SK-MEL-5 (cell line): ENCODE data around the gene SLC10A7. TPM values are rescaled to one million over a fixed set of nuclear protein-coding genes. Genes with fewer than 3 reads are reported as not detected.

Experiments
- DNase-seq: peaks from one replicate; pipeline ENCODE4 v3.0.0-alpha.2; 2016; ENCODE audit warnings: low read depth, low spot score
- in situ Hi-C: cut with HindIII; loops from 2 replicates; pipeline ENCODE4 v1.10.0; 2016; ENCODE audit warnings: low sequenced_read_pairs, high pct_unique_total_duplicates, low pct_unique_long_range_greater_than_20kb
- total RNA-seq: library from RNA; depleted of rRNA; stranded (reverse); fragments of >200 nt; shearing (Covaris generic); gene quantifications from 2 replicates; pipeline ENCODE4 v1.2.3, GENCODE V29; 2014

SLC10A7 gene
- total RNA-seq, 1 experiment from 2014 or later, result 5.4 TPM

- in situ Hi-C loops, result no loop called here
- no peak for DNase-seq
Measured at GRCh38 chr4:146257511-146257910, 264.2 kb downstream of the SLC10A7 start.

- in situ Hi-C loops, result no loop called here
- no peak for DNase-seq
Measured at GRCh38 chr4:146256328-146256727, 265.4 kb downstream of the SLC10A7 start.

- in situ Hi-C loops, result no loop called here
- no peak for DNase-seq
Measured at GRCh38 chr4:146255874-146256273, 265.9 kb downstream of the SLC10A7 start.

- no peak for DNase-seq
Measured at GRCh38 chr4:146255463-146255862, 266.3 kb downstream of the SLC10A7 start.

GRCh38 chr4:146252969-146253611 lies 268.6 kb downstream of the SLC10A7 start:
- no peak for DNase-seq
- in situ Hi-C loops, result no loop called here

More at GRCh38 chr4:146255463-146255862, 266.3 kb downstream of the SLC10A7 start:
- in situ Hi-C loops, result no loop called here

GRCh38 chr4:146247356-146247755 lies 274.4 kb downstream of the SLC10A7 start:
- DNase-seq, result no peak
- in situ Hi-C loops, result no loop called here

- DNase-seq, result no peak
- in situ Hi-C loops, result no loop called here
Measured at GRCh38 chr4:146246381-146246780, 275.4 kb downstream of the SLC10A7 start.

GRCh38 chr4:146245850-146246249 lies 275.9 kb downstream of the SLC10A7 start:
- in situ Hi-C loops, result no loop called here
- DNase-seq, result no peak

- in situ Hi-C loops, result no loop called here
- no peak for DNase-seq
Measured at GRCh38 chr4:146245246-146245645, 276.5 kb downstream of the SLC10A7 start.

- in situ Hi-C loops, result no loop called here
Measured at GRCh38 chr4:146244496-146244895, 277.2 kb downstream of the SLC10A7 start.

GRCh38 chr4:146243883-146244277 lies 277.9 kb downstream of the SLC10A7 start:
- in situ Hi-C loops, result no loop called here
- no peak for DNase-seq

More at GRCh38 chr4:146244496-146244895, 277.2 kb downstream of the SLC10A7 start:
- no peak for DNase-seq

- no peak for DNase-seq
- in situ Hi-C loops, result no loop called here
Measured at GRCh38 chr4:146243141-146243882, 278.4 kb downstream of the SLC10A7 start.

- no peak for DNase-seq
- in situ Hi-C loops, result no loop called here
Measured at GRCh38 chr4:146238107-146238506, 283.6 kb downstream of the SLC10A7 start.

- DNase-seq, result no peak
- in situ Hi-C loops, result no loop called here
Measured at GRCh38 chr4:146237092-146237491, 284.6 kb downstream of the SLC10A7 start.

GRCh38 chr4:146236216-146236615 lies 285.5 kb downstream of the SLC10A7 start:
- in situ Hi-C loops, result no loop called here
- DNase-seq, result no peak

GRCh38 chr4:146235654-146236177 lies 286.0 kb downstream of the SLC10A7 start:
- DNase-seq, result no peak
- in situ Hi-C loops, result no loop called here

GRCh38 chr4:146232131-146232722 lies 289.5 kb downstream of the SLC10A7 start:
- in situ Hi-C loops, result no loop called here
- DNase-seq, result no peak

GRCh38 chr4:146229406-146229805 lies 292.3 kb downstream of the SLC10A7 start:
- no peak for DNase-seq
- in situ Hi-C loops, result no loop called here
